Calu3 (cell line): Measurements from ENCODE around the gene MFSD6L. TPM values are rescaled to one million over a fixed set of nuclear protein-coding genes. Genes with fewer than 3 reads are reported as not detected.

ENCODE experiments used
- BruUV-seq: library from RNA; stranded (reverse); fragments of 400-500 nt; replicated peaks from 2 replicates; lab custom pipeline; 2021; lab: Mats Ljungman, UMichigan
- CTCF ChIA-PET: fragments of 300-600 bp; sonication (Branson Sonifier 250); formaldehyde crosslinking; loops from one replicate; lab custom pipeline; 2022; ENCODE audit warnings: antibody characterized with exemption; lab: Charles Lee
- DNase-seq: peaks from one replicate; pipeline ENCODE4 v3.0.0; 2022
- H3K27ac Mint-ChIP-seq: one replicate; pipeline ENCODE4 v1.8.0; 2022; ENCODE audit warnings: mixed read lengths; ENCODE audit not compliant: unreplicated experiment
- H3K27me3 Mint-ChIP-seq: one replicate; pipeline ENCODE4 v1.8.0; 2022; ENCODE audit warnings: mixed read lengths; ENCODE audit not compliant: unreplicated experiment
- H3K36me3 Mint-ChIP-seq: one replicate; pipeline ENCODE4 v1.8.0; 2022; ENCODE audit warnings: mild to moderate bottlenecking, moderate library complexity, mixed read lengths; ENCODE audit not compliant: insufficient read depth, unreplicated experiment
- H3K4me1 Mint-ChIP-seq: one replicate; pipeline ENCODE4 v1.8.0; 2022; ENCODE audit warnings: mild to moderate bottlenecking, low read depth, mixed read lengths; ENCODE audit not compliant: unreplicated experiment
- H3K4me3 Mint-ChIP-seq: one replicate; pipeline ENCODE4 v1.8.0; 2022; ENCODE audit warnings: mild to moderate bottlenecking, low read depth, moderate library complexity, mixed read lengths; ENCODE audit not compliant: unreplicated experiment
- H3K9me3 Mint-ChIP-seq: one replicate; pipeline ENCODE4 v1.8.0; 2022; ENCODE audit warnings: low read depth, mixed read lengths; ENCODE audit not compliant: unreplicated experiment
- CTCF ChIP-seq: fragments of 200-600 bp; IDR thresholded peaks from one replicate; pipeline ENCODE4 v1.8.0; 2022; ENCODE audit warnings: antibody characterized with exemption; ENCODE audit not compliant: unreplicated experiment
- intact Hi-C: fragments of 100-400 bp; cut with micrococcal nuclease; formaldehyde crosslinking; loops from one replicate; pipeline ENCODE4 v1.10.0; 2022; ENCODE audit not compliant: unreplicated experiment
- total RNA-seq: library from RNA; stranded (reverse); gene quantifications from 2 replicates; pipeline ENCODE4 v1.2.3, GENCODE V29; 2022

Gene MFSD6L
- total RNA-seq, 1 experiment from 2014 or later: 0.21 TPM

GRCh38 chr17:8758137-8758596 is 41.0 kb downstream of the MFSD6L start, which contains the start of gene SPDYE4:
TSS of gene SPDYE4 (minus strand) at chr17:8758546. CDS start at chr17:8758382, 164 bp downstream.
- intact Hi-C loops: no loop called here
- Mint-ChIP-seq H3K27me3 (peaks cover 94% of the 10 kb centered on the region), H3K9me3 (no peaks in the 10 kb centered on the region), H3K4me3 (no peak within 1 kb of the TSS), H3K4me1 (no peaks in the 10 kb centered on the region), H3K27ac (no peak within 1 kb of the TSS), H3K36me3 (no peaks in the 10 kb centered on the region)
- no peak for TF ChIP-seq CTCF
- CTCF ChIA-PET: no interaction called here
- no TSS peak for BruUV-seq
- DNase-seq: no peak

DNA sequence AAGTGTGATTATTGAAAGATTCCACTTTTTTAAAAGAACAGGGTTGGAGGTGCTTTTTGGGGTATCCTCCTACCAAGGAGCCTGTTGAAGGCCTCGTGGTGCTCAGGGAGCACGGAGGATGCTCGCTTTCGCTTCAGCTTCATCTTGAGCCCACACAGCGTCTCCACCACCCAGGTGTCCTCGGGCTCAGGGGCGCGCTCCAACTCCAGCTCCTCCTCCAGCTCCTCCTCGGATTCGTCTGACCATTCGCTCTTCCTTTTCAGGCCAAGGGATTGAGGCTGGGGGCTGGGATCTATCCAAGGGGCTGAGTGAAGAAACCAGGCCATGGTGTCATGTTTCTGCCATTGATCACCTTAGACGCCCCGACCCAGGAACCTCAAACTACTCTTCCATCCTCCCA is 42.0 kb downstream of the MFSD6L start:
- no peaks in the 10 kb centered on the region for H3K36me3 Mint-ChIP-seq
- H3K9me3 Mint-ChIP-seq: no peaks in the 10 kb centered on the region
- no peak for TF ChIP-seq CTCF
- no peak overlapping the region for H3K4me3 Mint-ChIP-seq
- peaks cover 98% of the 10 kb centered on the region for H3K27me3 Mint-ChIP-seq
- DNase-seq: no peak
- no peaks in the 10 kb centered on the region for H3K4me1 Mint-ChIP-seq
- intact Hi-C loops: no loop called here
- CTCF ChIA-PET: no interaction called here
- no TSS peak for BruUV-seq
- no peak overlapping the region for H3K27ac Mint-ChIP-seq

DNA sequence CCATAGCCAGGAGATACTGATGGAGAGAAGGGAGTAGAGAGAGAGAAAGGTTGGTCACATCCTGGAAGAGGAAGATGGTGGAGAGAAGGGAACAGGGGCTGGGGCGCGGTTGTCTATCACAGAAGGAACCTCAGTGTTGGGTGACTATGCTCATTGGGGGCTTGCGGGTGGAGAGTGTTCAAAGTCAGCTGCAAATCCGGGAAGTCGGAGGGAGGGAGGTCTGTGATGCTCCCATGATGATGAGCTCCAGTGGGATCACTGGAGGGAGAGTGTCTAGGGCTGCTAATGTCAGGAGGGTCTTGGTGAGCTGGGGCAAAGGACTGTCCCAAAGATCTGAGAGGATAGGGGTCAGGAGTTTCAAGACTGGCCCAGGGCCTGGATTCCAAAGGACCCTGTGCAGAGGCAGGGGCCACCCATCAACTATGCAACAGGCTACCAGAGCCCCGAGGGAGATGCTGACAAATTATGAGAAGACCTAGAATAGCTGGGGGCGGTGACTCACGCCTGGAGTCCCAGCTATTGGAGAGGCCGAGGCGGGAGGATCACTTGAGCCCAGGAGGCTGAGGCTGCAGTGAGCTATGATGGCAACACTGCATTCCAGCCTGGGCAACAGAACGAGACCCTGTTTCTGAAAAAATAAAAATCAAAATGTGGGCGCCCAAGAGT is 43.4 kb downstream of the MFSD6L start:
- H3K27me3 Mint-ChIP-seq: peaks cover 89% of the 10 kb centered on the region
- H3K4me1 Mint-ChIP-seq: no peaks in the 10 kb centered on the region
- H3K36me3 Mint-ChIP-seq: no peaks in the 10 kb centered on the region
- H3K9me3 Mint-ChIP-seq: no peaks in the 10 kb centered on the region
- no TSS peak for BruUV-seq
- TF ChIP-seq CTCF: no peak
- CTCF ChIA-PET: no interaction called here
- H3K4me3 Mint-ChIP-seq: no peak overlapping the region
- intact Hi-C loops: loop anchor here (2.0 kb wide), 1 partner anchor 139 kb away; no protein-coding TSS in a partner anchor
- DNase-seq: no peak
- no peak overlapping the region for H3K27ac Mint-ChIP-seq

GRCh38 chr17:8754890-8755289 is 44.3 kb downstream of the MFSD6L start:
- Mint-ChIP-seq H3K9me3 (no peaks in the 10 kb centered on the region), H3K4me1 (no peaks in the 10 kb centered on the region), H3K4me3 (no peak overlapping the region), H3K36me3 (no peaks in the 10 kb centered on the region), H3K27me3 (peaks cover 84% of the 10 kb centered on the region), H3K27ac (no peak overlapping the region)
- BruUV-seq: no TSS peak
- no peak for DNase-seq
- intact Hi-C loops: loop anchor here (2.0 kb wide), 1 partner anchor 140 kb away; no protein-coding TSS in a partner anchor
- CTCF ChIA-PET: no interaction called here
- TF ChIP-seq CTCF: no peak
